Mesendoderm (in vitro differentiated cells): ENCODE results near the gene GPR119.
"Not testable (repeated sequence)": the region's sequence is repeated elsewhere in the genome, so short reads cannot be mapped to it uniquely, and the experiment has no call there.

ENCODE experiments used
- DNase-seq: peaks from one replicate; pipeline ENCODE4 v3.0.0; 2013
- H2AK5ac ChIP-seq: 2 replicates; pipeline ENCODE4 v1.6.1; 2013; ENCODE audit warnings: low read length, inconsistent platforms
- H2BK120ac ChIP-seq: 2 replicates; pipeline ENCODE4 v1.6.1; 2013; ENCODE audit warnings: low read depth, mild to moderate bottlenecking, low read length, moderate library complexity, mixed read lengths
- H2BK15ac ChIP-seq: replicated peaks from 2 replicates; pipeline ENCODE4 v1.6.1; 2013; ENCODE audit warnings: low read depth, mild to moderate bottlenecking, moderate library complexity
- H2BK5ac ChIP-seq: 2 replicates; pipeline ENCODE4 v1.6.1; 2013; ENCODE audit warnings: low read length, inconsistent platforms
- H3K18ac ChIP-seq: 2 replicates; pipeline ENCODE4 v1.6.1; 2013; ENCODE audit warnings: mild to moderate bottlenecking, low read length, mixed read lengths
- H3K23ac ChIP-seq: one replicate; pipeline ENCODE4 v1.6.1; 2013; ENCODE audit warnings: low read length
- H3K27ac ChIP-seq: 2 replicates; pipeline ENCODE4 v1.5.1; 2013; ENCODE audit warnings: low read depth, mild to moderate bottlenecking, inconsistent platforms, low read length, moderate library complexity
- H3K27me3 ChIP-seq: 2 replicates; pipeline ENCODE4 v1.6.1; 2013; ENCODE audit warnings: low read length, control low read depth, mild to moderate bottlenecking, inconsistent platforms; ENCODE audit not compliant: insufficient read depth, poor library complexity
- H3K36me3 ChIP-seq: 2 replicates; pipeline ENCODE4 v1.6.1; 2013; ENCODE audit warnings: low read length, inconsistent platforms; ENCODE audit not compliant: control insufficient read depth, insufficient read depth
- H3K4ac ChIP-seq: one replicate; pipeline ENCODE4 v1.6.1; 2013; ENCODE audit warnings: low read depth, mild to moderate bottlenecking, low read length, moderate library complexity
- H3K4me1 ChIP-seq: 2 replicates; pipeline ENCODE4 v1.6.1; 2013; ENCODE audit warnings: low read depth, low read length, inconsistent platforms; ENCODE audit not compliant: control insufficient read depth
- H3K4me2 ChIP-seq: 2 replicates; pipeline ENCODE4 v1.6.1; 2013; ENCODE audit warnings: low read length
- H3K4me3 ChIP-seq: 2 replicates; pipeline ENCODE4 v1.5.1; 2013; ENCODE audit warnings: mild to moderate bottlenecking, low read length
- H3K56ac ChIP-seq: one replicate; pipeline ENCODE4 v1.6.1; 2013; ENCODE audit warnings: low read length
- H3K79me1 ChIP-seq: 2 replicates; pipeline ENCODE4 v1.6.1; 2013; ENCODE audit warnings: low read length, inconsistent platforms
- H3K79me2 ChIP-seq: 2 replicates; pipeline ENCODE4 v1.6.1; 2013; ENCODE audit warnings: mild to moderate bottlenecking, low read length; ENCODE audit not compliant: control insufficient read depth, insufficient read depth
- H3K9ac ChIP-seq: 2 replicates; pipeline ENCODE4 v1.6.1; 2013; ENCODE audit warnings: low read length, inconsistent platforms
- H4K5ac ChIP-seq: one replicate; pipeline ENCODE4 v1.6.1; 2013; ENCODE audit warnings: low read length
- H4K8ac ChIP-seq: one replicate; pipeline ENCODE4 v1.6.1; 2013; ENCODE audit warnings: low read depth, mild to moderate bottlenecking, control low read depth, low read length, moderate library complexity
- WGBS: extraction: QIAGEN DNeasy Blood & Tissue Kit; methylation state at CpG from one replicate; pipeline ENCODE4 v1.1.7; 2013; ENCODE audit warnings: low lambda C conversion rate, missing lambda C conversion rate; ENCODE audit not compliant: insufficient coverage; ENCODE audit errors: extremely low coverage; 5-methylcytosine and 5-hydroxymethylcytosine counted together

Gene GPR119

GRCh38 chrX:130376077-130376476, 9.4 kb downstream of the GPR119 start:
- Histone ChIP-seq H3K4me1 (no peaks in the 10 kb centered on the region), H3K36me3 (no peaks in the 10 kb centered on the region), H3K79me1 (no peaks in the 10 kb centered on the region), H2BK15ac (no peak overlapping the region), H3K56ac (no peak overlapping the region), H4K5ac (no peak overlapping the region), H3K4me3 (no peak overlapping the region), H2BK120ac (no peak overlapping the region), H3K27ac (no peak overlapping the region), H3K4ac (no peak overlapping the region), H3K4me2 (no peak overlapping the region), H2AK5ac (no peak overlapping the region), H3K18ac (no peak overlapping the region), H2BK5ac (no peak overlapping the region), H3K79me2 (no peaks in the 10 kb centered on the region), H3K23ac (no peak overlapping the region), H3K9ac (no peak overlapping the region), H4K8ac (no peak overlapping the region), H3K27me3 (no peaks in the 10 kb centered on the region)
- DNase-seq: no peak

- not testable (repeated sequence) for H3K79me2 ChIP-seq, H3K4ac ChIP-seq, H2AK5ac ChIP-seq, DNase-seq, H3K4me3 ChIP-seq, H3K36me3 ChIP-seq, H2BK120ac ChIP-seq, H4K8ac ChIP-seq, H3K4me1 ChIP-seq, H3K18ac ChIP-seq, H3K23ac ChIP-seq, H3K4me2 ChIP-seq, H3K56ac ChIP-seq, H3K27me3 ChIP-seq, H2BK5ac ChIP-seq, H3K27ac ChIP-seq, H4K5ac ChIP-seq, H2BK15ac ChIP-seq, H3K79me1 ChIP-seq, H3K9ac ChIP-seq
- no CpG with 5 or more reads among the region's 1 CpG for WGBS
Observed at GRCh38 chrX:130352050-130352449, 33.4 kb downstream of the GPR119 start.

DNA sequence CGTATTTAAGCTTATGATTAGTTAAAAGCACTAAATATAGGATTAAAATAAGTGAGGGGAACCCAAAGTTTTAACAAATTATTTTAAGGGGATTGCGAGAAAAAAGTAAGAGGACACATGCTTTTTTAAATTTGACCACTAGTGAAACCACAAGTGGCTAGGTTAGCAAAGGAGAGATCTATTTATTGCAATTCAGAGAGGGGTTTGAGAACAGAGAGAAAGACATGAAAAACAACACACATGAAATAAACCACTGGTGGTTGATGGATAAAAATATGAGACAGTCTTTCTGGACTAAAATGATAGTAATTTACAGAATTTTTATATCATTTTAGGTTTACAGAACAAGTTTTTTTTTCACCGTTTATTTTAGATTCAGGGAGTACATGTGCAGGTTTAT, 33.9 kb downstream of the GPR119 start:
- no peaks in the 10 kb centered on the region for H3K27me3 ChIP-seq
- H3K4ac ChIP-seq: no peak overlapping the region
- no peaks in the 10 kb centered on the region for H3K79me1 ChIP-seq
- H3K36me3 ChIP-seq: no peaks in the 10 kb centered on the region
- no peak overlapping the region for H3K18ac ChIP-seq
- H2BK5ac ChIP-seq: no peak overlapping the region
- no peak overlapping the region for H3K4me3 ChIP-seq
- DNase-seq: no peak
- no peaks in the 10 kb centered on the region for H3K4me1 ChIP-seq
- no peak overlapping the region for H3K27ac ChIP-seq
- H4K5ac ChIP-seq: no peak overlapping the region
- H4K8ac ChIP-seq: no peak overlapping the region
- H3K9ac ChIP-seq: no peak overlapping the region
- WGBS: no CpG with 5 or more reads among the region's 3 CpGs
- H3K4me2 ChIP-seq: no peak overlapping the region
- no peak overlapping the region for H2BK15ac ChIP-seq
- no peak overlapping the region for H2AK5ac ChIP-seq
- H3K79me2 ChIP-seq: no peaks in the 10 kb centered on the region
- no peak overlapping the region for H3K56ac ChIP-seq
- H3K23ac ChIP-seq: no peak overlapping the region
- no peak overlapping the region for H2BK120ac ChIP-seq

- Histone ChIP-seq H3K4ac (no peak overlapping the region), H3K23ac (no peak overlapping the region), H2AK5ac (no peak overlapping the region), H3K18ac (no peak overlapping the region), H3K4me3 (no peak overlapping the region), H3K4me2 (no peak overlapping the region), H3K27ac (no peak overlapping the region), H3K56ac (no peak overlapping the region), H3K9ac (no peak overlapping the region), H2BK5ac (no peak overlapping the region), H2BK120ac (no peak overlapping the region), H3K36me3 (no peaks in the 10 kb centered on the region), H3K79me2 (no peaks in the 10 kb centered on the region), H4K8ac (no peak overlapping the region), H4K5ac (no peak overlapping the region), H3K27me3 (no peaks in the 10 kb centered on the region), H2BK15ac (no peak overlapping the region), H3K4me1 (no peaks in the 10 kb centered on the region), H3K79me1 (no peaks in the 10 kb centered on the region)
- DNase-seq: no peak
- no CpG with 5 or more reads among the region's 1 CpG for WGBS
Observed at GRCh38 chrX:130347321-130347720, 38.2 kb downstream of the GPR119 start.

DNA sequence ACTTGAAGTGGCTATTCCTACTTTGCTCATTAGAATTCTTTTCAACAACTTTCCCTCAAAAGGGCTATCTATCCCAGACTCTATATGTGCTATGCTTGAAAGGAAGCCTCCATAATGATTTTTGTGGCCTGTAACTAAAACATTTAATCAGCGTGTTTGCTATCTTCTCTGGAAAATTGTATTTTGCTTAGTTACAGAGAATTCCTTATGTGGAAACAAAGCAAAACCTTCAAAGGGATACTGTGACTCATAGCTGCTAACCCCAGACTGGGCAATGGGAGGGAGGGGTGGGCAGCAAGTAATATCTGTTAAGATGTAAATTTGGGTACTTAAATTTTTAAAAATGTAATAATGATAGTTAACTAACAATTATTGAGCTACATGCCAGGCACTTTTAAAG, 42.1 kb downstream of the GPR119 start:
- H2BK120ac ChIP-seq: no peak overlapping the region
- H2AK5ac ChIP-seq: no peak overlapping the region
- DNase-seq: peak; percentile 24
- no peak overlapping the region for H3K18ac ChIP-seq
- no peak overlapping the region for H3K4me3 ChIP-seq
- no peak overlapping the region for H3K4me2 ChIP-seq
- H2BK5ac ChIP-seq: no peak overlapping the region
- H3K23ac ChIP-seq: no peak overlapping the region
- no peaks in the 10 kb centered on the region for H3K79me1 ChIP-seq
- H3K4me1 ChIP-seq: no peaks in the 10 kb centered on the region
- H3K36me3 ChIP-seq: no peaks in the 10 kb centered on the region
- no peak overlapping the region for H3K27ac ChIP-seq
- no peak overlapping the region for H3K4ac ChIP-seq
- H3K9ac ChIP-seq: no peak overlapping the region
- WGBS: no CpG with 5 or more reads among the region's 1 CpG
- H3K56ac ChIP-seq: no peak overlapping the region
- H2BK15ac ChIP-seq: no peak overlapping the region
- H4K8ac ChIP-seq: no peak overlapping the region
- H3K27me3 ChIP-seq: no peaks in the 10 kb centered on the region
- no peaks in the 10 kb centered on the region for H3K79me2 ChIP-seq
- no peak overlapping the region for H4K5ac ChIP-seq

DNA sequence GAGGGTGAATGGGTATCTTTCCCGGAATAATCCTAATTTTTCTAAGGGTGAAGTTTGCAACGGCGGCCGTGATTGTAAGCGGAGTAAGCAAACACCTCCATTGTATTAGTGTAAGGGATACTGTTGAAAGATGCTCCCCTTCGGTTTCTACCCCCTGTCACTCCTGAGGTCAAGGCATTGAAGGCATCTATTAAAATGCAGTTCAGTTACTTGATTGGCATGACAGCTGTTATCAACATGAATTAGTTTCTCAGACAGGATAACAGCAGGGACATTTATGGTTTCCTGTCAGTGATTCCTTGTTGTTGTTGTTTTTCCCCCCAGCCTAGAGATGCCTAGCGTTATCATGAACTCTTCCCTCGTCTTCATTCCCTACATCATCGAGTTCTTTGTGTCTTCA, 45.2 kb downstream of the GPR119 start:
- H3K18ac ChIP-seq: no peak overlapping the region
- no peak overlapping the region for H3K27ac ChIP-seq
- peak overlapping the region; percentile 54 for H3K4me3 ChIP-seq
- H3K56ac ChIP-seq: peak overlapping the region; percentile 67
- no peak overlapping the region for H2BK5ac ChIP-seq
- no CpG with 5 or more reads among the region's 9 CpGs for WGBS
- no peaks in the 10 kb centered on the region for H3K27me3 ChIP-seq
- no peaks in the 10 kb centered on the region for H3K79me2 ChIP-seq
- H3K23ac ChIP-seq: no peak overlapping the region
- H2BK15ac ChIP-seq: no peak overlapping the region
- H3K4me2 ChIP-seq: peak overlapping the region; percentile 46
- H2AK5ac ChIP-seq: no peak overlapping the region
- no peak overlapping the region for H4K5ac ChIP-seq
- H2BK120ac ChIP-seq: no peak overlapping the region
- no peaks in the 10 kb centered on the region for H3K79me1 ChIP-seq
- H3K36me3 ChIP-seq: no peaks in the 10 kb centered on the region
- H3K4ac ChIP-seq: no peak overlapping the region
- peak overlapping the region; percentile 65 for H3K9ac ChIP-seq
- H3K4me1 ChIP-seq: no peaks in the 10 kb centered on the region
- DNase-seq: no peak
- H4K8ac ChIP-seq: no peak overlapping the region
